GM19099 (cell line): Measurements from ENCODE around the gene NRXN2.

Source experiments
- POLR2A ChIP-seq: IDR thresholded peaks from 3 replicates; pipeline ENCODE4 v1.6.1; 2011; ENCODE audit warnings: low read depth; ENCODE audit not compliant: insufficient read length; ENCODE audit errors: extremely low read depth

The NRXN2 gene

GRCh38 chr11:64606796-64607380, 116.1 kb downstream of the NRXN2 start:
- TF ChIP-seq POLR2A: no peak

DNA sequence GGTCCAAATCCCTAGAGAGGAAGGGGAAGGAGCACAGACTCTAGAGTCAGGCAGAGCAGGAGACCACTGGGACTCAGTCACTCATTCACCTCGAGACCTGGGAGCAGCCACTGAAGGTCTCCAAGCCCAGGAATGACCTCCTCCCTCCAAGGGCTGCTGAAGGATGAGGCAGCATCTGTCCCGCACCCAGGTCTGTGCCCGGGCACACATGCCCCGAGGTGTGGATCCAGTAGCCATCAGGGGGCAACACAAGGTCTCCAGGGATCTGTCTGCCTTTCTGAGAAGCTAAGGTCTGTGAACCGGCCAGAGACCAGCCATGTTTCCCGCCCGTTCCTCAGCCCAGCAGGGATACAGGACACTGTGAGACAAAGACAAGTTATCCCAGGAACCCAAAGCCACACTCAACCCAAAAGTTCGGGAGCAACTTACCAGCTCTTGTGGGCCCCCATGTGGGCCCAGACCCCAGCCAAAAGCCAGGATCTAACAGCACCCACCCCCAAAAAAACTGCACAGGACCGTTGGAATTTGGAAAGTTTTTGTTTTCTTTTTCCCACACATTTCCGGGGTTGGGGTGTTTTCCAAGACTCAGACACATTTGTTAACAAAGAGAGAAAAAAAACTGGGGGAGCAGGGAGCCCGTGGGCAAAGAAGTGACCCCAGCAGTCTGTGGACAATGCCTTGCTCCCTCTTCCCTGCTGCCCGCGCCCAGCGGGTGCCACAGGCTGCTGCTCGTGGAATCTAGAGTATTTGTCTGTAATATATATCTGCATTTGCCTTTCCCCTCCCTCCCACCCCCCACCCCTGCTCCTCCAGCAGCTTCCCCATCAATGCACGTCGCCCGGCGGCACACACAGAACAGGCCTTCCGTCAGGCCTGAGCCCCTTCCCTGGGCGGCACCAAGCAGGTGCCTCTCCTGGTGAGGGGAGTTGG, 117.1 kb downstream of the NRXN2 start:
- no peak for TF ChIP-seq POLR2A

GRCh38 chr11:64605244-64605560, 117.8 kb downstream of the NRXN2 start:
- no peak for TF ChIP-seq POLR2A

GRCh38 chr11:64604458-64605243, 118.3 kb downstream of the NRXN2 start:
- TF ChIP-seq POLR2A: no peak

- no peak for TF ChIP-seq POLR2A
These were observed 119.4 kb downstream of the NRXN2 start for GRCh38 chr11:64603411-64604110.

DNA sequence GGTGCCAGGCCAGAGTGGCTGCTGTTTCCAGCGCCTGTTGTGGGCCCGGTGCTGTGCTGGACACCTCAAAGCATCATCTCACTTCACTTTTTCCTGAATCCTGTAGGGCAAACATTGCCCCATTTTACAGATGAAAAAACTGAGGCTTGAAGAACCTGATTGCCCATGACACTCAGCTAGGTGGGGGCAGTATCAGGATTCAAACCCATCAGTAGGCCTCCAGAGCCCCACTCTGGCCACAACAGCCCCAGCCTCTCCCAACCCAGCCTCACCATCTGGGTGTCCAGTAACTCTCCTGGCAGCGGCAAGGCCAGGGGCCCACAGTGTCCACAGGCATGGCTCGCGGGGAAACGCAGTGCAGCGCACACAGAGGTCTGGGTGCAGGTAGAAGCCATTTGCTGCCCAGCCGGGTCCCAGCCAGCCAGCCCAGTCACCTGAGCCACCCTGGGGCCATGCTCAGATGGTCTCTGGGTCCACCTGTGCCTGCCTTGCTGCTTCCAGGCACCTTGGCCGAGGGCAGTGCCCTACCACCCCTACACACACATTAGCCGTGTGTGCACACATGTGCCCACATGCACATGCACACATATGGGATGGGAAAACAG, 120.4 kb downstream of the NRXN2 start:
- no peak for TF ChIP-seq POLR2A

DNA sequence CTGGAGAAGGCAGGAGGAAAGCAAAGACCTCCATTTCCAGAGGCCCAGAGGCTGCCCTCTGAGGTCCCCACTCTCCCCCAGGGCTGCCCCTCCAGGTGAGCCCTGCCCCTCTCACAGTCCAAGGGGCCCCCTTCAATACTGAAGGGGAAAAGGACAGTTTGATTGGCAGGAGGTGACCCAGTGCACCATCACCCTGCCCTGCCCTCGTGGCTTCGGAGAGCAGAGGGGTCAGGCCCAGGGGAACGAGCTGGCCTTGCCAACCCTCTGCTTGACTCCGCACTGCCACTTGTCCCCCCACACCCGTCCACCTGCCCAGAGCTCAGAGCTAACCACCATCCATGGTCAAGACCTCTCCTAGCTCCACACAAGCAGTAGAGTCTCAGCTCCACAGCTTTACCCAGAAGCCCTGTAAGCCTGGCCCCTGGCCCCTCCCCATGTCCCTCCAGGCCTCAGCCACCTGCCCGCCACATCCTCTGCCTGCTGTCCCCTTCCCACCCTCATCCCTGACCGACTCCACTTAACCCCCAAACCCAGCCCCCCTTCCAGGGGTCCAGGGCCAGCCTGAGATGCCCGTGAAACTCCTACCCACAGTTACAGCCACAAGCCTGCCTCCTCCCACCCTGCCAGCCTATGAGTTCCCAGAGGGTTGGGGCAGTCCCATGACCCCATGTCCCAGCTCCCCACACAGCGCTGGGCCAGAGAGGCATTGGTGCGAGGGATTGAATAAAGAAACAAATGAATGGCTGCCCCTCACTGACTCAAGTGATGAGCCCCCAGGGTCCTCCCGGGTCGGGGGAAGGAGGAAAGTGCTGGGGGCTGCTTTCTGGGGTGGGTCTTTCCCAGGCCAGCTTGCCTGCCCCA, 121.2 kb downstream of the NRXN2 start:
- no peak for TF ChIP-seq POLR2A

DNA sequence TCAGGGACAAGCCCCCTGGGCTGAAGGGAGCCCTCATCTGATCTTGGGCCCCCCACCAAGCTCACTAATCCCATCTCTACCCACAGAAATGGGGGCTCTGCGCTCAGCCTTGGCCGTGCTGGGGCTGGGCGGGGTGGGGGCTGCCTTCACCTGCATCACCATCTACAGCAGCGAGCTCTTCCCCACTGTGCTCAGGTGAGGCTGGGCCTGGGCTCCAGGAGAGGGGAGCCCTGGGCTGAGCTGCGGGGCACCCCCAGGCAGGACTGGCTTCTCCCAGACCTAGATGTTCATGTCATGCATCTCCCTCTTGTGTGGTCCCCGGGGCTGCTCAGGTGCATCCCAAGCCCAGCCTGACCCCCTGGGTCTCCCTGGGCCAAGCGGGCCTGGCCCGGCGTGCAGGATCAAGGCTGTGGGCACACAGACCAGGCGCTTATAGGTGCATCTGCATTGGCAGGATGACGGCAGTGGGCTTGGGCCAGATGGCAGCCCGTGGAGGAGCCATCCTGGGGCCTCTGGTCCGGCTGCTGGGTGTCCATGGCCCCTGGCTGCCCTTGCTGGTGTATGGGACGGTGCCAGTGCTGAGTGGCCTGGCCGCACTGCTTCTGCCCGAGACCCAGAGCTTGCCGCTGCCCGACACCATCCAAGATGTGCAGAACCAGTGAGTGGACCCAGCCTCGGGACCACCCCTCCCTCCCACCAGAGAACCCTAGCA, 122.6 kb downstream of the NRXN2 start:
- no peak for TF ChIP-seq POLR2A

GRCh38 chr11:64599698-64600211, 123.2 kb downstream of the NRXN2 start:
- TF ChIP-seq POLR2A: no peak

DNA sequence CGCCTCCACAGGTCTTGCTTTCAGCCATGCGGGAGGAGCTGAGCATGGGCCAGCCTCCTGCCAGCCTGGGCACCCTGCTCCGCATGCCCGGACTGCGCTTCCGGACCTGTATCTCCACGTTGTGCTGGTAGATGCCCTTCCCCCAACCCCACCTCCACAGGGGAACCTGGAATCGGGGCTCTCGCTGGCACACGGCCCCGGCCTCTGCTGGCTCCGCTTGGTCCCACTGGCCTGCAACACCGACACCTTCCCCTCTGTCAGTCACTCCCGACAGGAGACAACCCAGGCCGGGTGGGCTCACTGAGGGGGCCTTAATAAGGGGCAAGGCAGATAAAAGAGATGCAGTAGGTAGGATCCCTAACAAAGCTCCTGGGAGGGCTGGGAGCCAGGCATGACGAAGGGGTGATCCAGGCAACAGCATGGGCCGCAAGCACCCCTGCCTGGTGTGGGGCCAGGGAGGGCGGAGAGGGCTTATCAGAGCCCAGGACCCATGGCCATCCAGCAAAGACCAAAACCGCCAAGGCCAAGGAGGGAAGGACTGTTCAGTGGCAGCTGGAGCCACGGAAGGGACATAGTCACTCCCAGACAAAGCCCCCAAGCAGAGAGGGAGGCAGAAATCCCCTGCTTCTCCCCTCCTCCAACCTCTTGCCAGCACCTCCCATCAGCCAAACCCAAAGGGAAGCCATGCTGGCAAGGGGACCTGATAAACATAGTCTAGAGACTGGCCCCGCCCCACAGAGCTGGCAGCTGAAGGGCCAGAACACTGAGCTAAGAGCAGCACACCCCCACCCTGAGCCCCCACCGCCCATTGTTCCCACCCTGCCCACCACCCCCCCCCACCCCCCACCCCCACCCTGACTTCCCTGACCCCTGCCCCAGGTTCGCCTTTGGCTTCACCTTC, 124.0 kb downstream of the NRXN2 start:
- TF ChIP-seq POLR2A: no peak

DNA sequence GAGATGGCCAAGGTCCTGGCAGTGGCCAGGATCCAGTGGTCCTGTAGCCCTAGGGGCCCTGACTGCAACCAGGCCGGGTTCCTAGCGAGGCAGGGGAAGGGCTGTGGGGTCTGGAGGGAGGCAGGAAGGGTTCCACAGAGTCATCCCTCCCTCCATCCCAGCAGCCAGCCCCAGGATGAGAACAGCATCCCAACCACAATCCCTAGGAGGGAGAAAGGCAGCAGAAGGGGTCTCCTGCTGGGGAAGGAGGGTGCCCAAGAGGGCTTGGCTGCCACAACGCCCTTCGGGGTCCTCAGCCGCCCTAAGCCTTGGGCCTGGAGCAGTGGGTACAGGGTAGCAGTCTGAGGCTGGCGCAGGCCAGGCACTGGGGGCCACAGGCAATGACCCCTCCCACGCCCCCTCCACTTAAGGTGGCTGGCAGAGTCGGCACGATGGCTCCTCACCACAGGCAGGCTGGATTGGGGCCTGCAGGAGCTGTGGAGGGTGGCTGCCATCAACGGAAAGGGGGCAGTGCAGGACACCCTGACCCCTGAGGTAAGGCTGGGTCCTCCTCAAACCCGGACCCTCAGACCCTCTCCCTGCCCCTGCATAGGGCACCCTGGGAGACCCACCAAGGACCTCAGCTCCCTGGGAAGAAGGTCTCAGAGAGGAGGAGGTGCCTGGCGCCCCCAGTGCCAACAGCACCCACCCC, 124.7 kb downstream of the NRXN2 start:
- TF ChIP-seq POLR2A: no peak
